Activated T-cell treated with anti-CD3 and anti-CD28 coated beads, Interleukin-2, amount 50 U/mL, for 72 hours (primary cell): Measurements from ENCODE around the gene SESN1. TPM values are rescaled to one million over a fixed set of nuclear protein-coding genes. Genes with fewer than 3 reads are reported as not detected.
A peak's percentile ranks its signal among the peaks of the same experiment; 100 is the strongest.

ENCODE experiments used
- ATAC-seq, 2 donors: fragments of 150-1000 bp; cut with Tn5 transposase; replicated peaks in 1 of 2; 2 replicates each; pipeline ENCODE4 v1.10.0; 2021; ENCODE audit warnings: moderate library complexity in 2 of 2, mild to moderate bottlenecking in 1 of 2
- DNase-seq, 2 donors: peaks; one replicate each; pipeline ENCODE4 v3.0.0; 2021 to 2022; ENCODE audit warnings: mixed read lengths in 1 of 2
- H3K27ac Mint-ChIP-seq: one replicate; pipeline ENCODE4 v1.8.0; 2022; ENCODE audit warnings: mild to moderate bottlenecking, moderate library complexity, mixed read lengths
- H3K27me3 Mint-ChIP-seq: one replicate; pipeline ENCODE4 v1.8.0; 2022; ENCODE audit warnings: low read depth, mixed read lengths
- H3K36me3 Mint-ChIP-seq, 2 donors: one replicate each; pipeline ENCODE4 v1.8.0; 2022; ENCODE audit warnings: mixed read lengths in 2 of 2, mild to moderate bottlenecking in 1 of 2; ENCODE audit not compliant: insufficient read depth in 2 of 2
- H3K4me1 Mint-ChIP-seq: one replicate; pipeline ENCODE4 v1.8.0; 2022; ENCODE audit warnings: low read depth, mixed read lengths
- H3K4me3 Mint-ChIP-seq, 2 donors: one replicate each; pipeline ENCODE4 v1.8.0; 2022; ENCODE audit warnings: mild to moderate bottlenecking in 2 of 2, mixed read lengths in 2 of 2, moderate library complexity in 2 of 2
- H3K9me3 Mint-ChIP-seq, 2 donors: one replicate each; pipeline ENCODE4 v1.8.0; 2022; ENCODE audit warnings: mixed read lengths in 2 of 2
- total RNA-seq, 2 donors: library from RNA; stranded (reverse); gene quantifications; one replicate each; pipeline ENCODE4 v1.2.3, GENCODE V29; 2022

SESN1 gene
- total RNA-seq, 2 donors from 2014 or later, result 16.2 to 25.7 TPM

- no peaks in the 10 kb centered on the region for H3K27me3 Mint-ChIP-seq
- DNase-seq, result no peak
- no peaks in the 10 kb centered on the region for H3K9me3 Mint-ChIP-seq
- H3K4me3 Mint-ChIP-seq, result peak overlapping the region; percentile 67 to 85
- ATAC-seq, result peak; percentile 31 to 51
- H3K36me3 Mint-ChIP-seq, result no peaks in the 10 kb centered on the region
- H3K27ac Mint-ChIP-seq, result peak overlapping the region; percentile 95
- H3K4me1 Mint-ChIP-seq, result peaks cover 43% of the 10 kb centered on the region
Measured at GRCh38 chr6:109071125-109071917, 23.3 kb downstream of the SESN1 start.

DNA sequence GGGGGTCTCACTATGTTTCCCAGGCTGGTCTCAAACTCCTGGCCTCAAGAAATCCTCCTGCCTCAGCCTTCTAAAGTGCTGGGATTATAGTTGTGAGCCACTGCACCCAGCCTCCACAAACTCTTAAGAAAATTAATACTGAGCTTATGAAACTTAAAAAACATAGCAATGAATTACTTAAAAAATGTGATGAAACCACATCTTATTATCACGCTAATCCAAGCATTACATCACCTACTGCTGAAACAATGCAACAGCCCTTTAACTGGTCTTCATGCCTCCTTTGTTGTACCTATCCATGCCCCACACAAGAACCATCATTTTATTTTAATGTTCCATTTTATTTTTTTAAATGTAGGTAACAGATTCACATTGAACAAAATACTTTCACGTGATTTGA is 24.9 kb downstream of the SESN1 start:
- H3K4me1 Mint-ChIP-seq, result peaks cover 47% of the 10 kb centered on the region
- no peak overlapping the region for H3K4me3 Mint-ChIP-seq
- H3K27me3 Mint-ChIP-seq, result no peaks in the 10 kb centered on the region
- no peak for ATAC-seq
- no peaks in the 10 kb centered on the region for H3K9me3 Mint-ChIP-seq
- no peak for DNase-seq
- no peak overlapping the region for H3K27ac Mint-ChIP-seq
- H3K36me3 Mint-ChIP-seq, result no peaks in the 10 kb centered on the region

GRCh38 chr6:109062767-109063352 is 31.8 kb downstream of the SESN1 start:
- Mint-ChIP-seq H3K9me3 (no peaks in the 10 kb centered on the region), H3K36me3 (no peaks in the 10 kb centered on the region), H3K27me3 (no peaks in the 10 kb centered on the region), H3K4me1 (peaks cover 56% of the 10 kb centered on the region), H3K4me3 (peak overlapping the region in 1 of 2 donors; percentile 45), H3K27ac (no peak overlapping the region)
- ATAC-seq (no peak), DNase-seq (no peak)

DNA sequence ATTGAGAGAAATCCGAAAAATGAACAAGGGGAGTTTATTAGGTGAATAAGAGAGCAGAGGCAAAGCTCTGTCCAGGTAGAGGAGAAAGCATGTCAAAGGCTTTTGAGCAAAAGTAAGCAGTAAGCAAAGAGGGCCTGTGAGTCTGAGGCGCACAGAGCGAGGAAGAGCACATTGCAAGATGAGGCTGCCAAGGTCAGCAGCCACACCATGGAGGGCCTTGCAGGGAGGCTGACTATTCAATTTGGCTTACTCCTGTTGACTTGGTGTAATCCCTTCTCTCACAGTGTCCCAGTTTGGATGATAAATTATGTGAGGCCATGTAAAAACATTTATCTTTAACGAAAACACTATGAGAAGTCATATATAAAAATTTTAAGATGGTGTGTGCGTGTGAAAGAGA is 32.4 kb downstream of the SESN1 start:
- Mint-ChIP-seq H3K27me3 (no peaks in the 10 kb centered on the region), H3K27ac (no peak overlapping the region), H3K4me1 (peaks cover 50% of the 10 kb centered on the region), H3K4me3 (no peak overlapping the region), H3K36me3 (no peaks in the 10 kb centered on the region), H3K9me3 (no peaks in the 10 kb centered on the region)
- no peak for DNase-seq
- no peak for ATAC-seq

DNA sequence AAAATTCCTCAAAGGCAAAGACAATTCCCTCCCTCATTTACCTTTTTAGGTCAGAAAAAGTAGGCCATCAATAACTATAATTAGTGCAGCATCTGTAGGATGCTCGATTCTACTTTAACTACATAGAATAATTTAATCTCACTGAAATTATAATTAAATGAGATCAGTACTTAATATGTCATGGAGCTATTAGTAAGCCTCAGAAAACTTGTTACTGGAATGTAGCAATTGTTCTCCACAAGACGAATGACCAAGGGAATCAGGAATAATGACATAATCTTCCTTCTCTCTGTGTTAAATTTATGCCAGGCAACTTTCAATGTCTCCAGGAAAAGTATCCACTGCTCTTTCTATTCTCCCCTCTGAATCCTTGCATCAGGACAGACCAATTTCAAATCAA is 34.1 kb downstream of the SESN1 start:
- no peaks in the 10 kb centered on the region for H3K9me3 Mint-ChIP-seq
- H3K4me1 Mint-ChIP-seq, result peaks cover 50% of the 10 kb centered on the region
- H3K27me3 Mint-ChIP-seq, result no peaks in the 10 kb centered on the region
- DNase-seq (no peak), ATAC-seq (no peak)
- no peak overlapping the region for H3K27ac Mint-ChIP-seq
- no peak overlapping the region for H3K4me3 Mint-ChIP-seq
- no peaks in the 10 kb centered on the region for H3K36me3 Mint-ChIP-seq

DNA sequence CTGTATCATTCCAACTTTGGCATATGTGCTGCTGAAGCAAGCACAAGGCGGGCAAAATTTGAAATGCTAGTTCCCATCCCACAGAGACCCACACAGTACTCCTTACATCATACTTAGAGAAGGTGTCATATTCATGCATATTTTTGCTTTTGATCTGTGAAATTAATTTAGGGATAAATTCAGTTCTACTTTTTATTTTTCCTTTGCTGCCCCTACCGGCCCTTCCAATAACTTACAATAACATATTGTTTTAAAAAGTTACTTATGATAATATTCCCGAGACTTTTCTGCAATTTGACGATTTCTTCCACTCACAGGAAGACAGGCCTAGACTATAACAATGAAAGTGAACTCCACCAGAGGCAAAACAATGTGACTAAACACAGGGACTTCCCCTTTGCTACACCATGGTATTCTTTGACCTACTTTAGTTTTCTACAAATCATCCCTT is 35.0 kb downstream of the SESN1 start:
- H3K36me3 Mint-ChIP-seq, result no peaks in the 10 kb centered on the region
- DNase-seq (peak; percentile 7 to 12), ATAC-seq (peak; percentile 95)
- no peaks in the 10 kb centered on the region for H3K9me3 Mint-ChIP-seq
- peak overlapping the region; percentile 42 to 53 for H3K4me3 Mint-ChIP-seq
- peak overlapping the region; percentile 17 for H3K27ac Mint-ChIP-seq
- peaks cover 50% of the 10 kb centered on the region for H3K4me1 Mint-ChIP-seq
- H3K27me3 Mint-ChIP-seq, result no peaks in the 10 kb centered on the region

GRCh38 chr6:109059153-109059552 is 35.5 kb downstream of the SESN1 start:
- H3K27me3 Mint-ChIP-seq, result no peaks in the 10 kb centered on the region
- DNase-seq, result no peak
- no peaks in the 10 kb centered on the region for H3K36me3 Mint-ChIP-seq
- no peak overlapping the region for H3K27ac Mint-ChIP-seq
- H3K4me3 Mint-ChIP-seq, result peak overlapping the region in 1 of 2 donors; percentile 53
- H3K9me3 Mint-ChIP-seq, result no peaks in the 10 kb centered on the region
- no peak for ATAC-seq
- peaks cover 47% of the 10 kb centered on the region for H3K4me1 Mint-ChIP-seq

- Mint-ChIP-seq H3K9me3 (no peaks in the 10 kb centered on the region), H3K27me3 (no peaks in the 10 kb centered on the region), H3K36me3 (no peaks in the 10 kb centered on the region), H3K4me3 (peak overlapping the region; percentile 9 to 24), H3K27ac (no peak overlapping the region), H3K4me1 (peaks cover 44% of the 10 kb centered on the region)
- ATAC-seq (no peak), DNase-seq (no peak)
Measured at GRCh38 chr6:109058620-109059019, 36.0 kb downstream of the SESN1 start.

GRCh38 chr6:109056661-109057060 is 38.0 kb downstream of the SESN1 start:
- H3K27me3 Mint-ChIP-seq, result no peaks in the 10 kb centered on the region
- no peaks in the 10 kb centered on the region for H3K9me3 Mint-ChIP-seq
- DNase-seq (no peak), ATAC-seq (no peak)
- peaks cover 47% of the 10 kb centered on the region for H3K4me1 Mint-ChIP-seq
- H3K4me3 Mint-ChIP-seq, result no peak overlapping the region
- H3K27ac Mint-ChIP-seq, result no peak overlapping the region
- H3K36me3 Mint-ChIP-seq, result no peaks in the 10 kb centered on the region

- peaks cover 47% of the 10 kb centered on the region for H3K4me1 Mint-ChIP-seq
- H3K27me3 Mint-ChIP-seq, result no peaks in the 10 kb centered on the region
- DNase-seq (no peak), ATAC-seq (no peak)
- H3K27ac Mint-ChIP-seq, result no peak overlapping the region
- no peak overlapping the region for H3K4me3 Mint-ChIP-seq
- H3K36me3 Mint-ChIP-seq, result no peaks in the 10 kb centered on the region
- no peaks in the 10 kb centered on the region for H3K9me3 Mint-ChIP-seq
Measured at GRCh38 chr6:109055771-109056235, 38.8 kb downstream of the SESN1 start.

- ATAC-seq (no peak), DNase-seq (no peak)
- peaks cover 37% of the 10 kb centered on the region for H3K4me1 Mint-ChIP-seq
- H3K4me3 Mint-ChIP-seq, result no peak overlapping the region
- no peaks in the 10 kb centered on the region for H3K36me3 Mint-ChIP-seq
- H3K27ac Mint-ChIP-seq, result no peak overlapping the region
- no peaks in the 10 kb centered on the region for H3K27me3 Mint-ChIP-seq
- H3K9me3 Mint-ChIP-seq, result peaks cover 0 to 2% of the 10 kb centered on the region in 2 donors
Measured at GRCh38 chr6:109053336-109053735, 41.3 kb downstream of the SESN1 start.

- Mint-ChIP-seq H3K36me3 (no peaks in the 10 kb centered on the region), H3K27me3 (no peaks in the 10 kb centered on the region), H3K9me3 (peaks cover 0 to 2% of the 10 kb centered on the region in 2 donors), H3K4me1 (peaks cover 39% of the 10 kb centered on the region), H3K27ac (peak overlapping the region; percentile 66), H3K4me3 (no peak overlapping the region)
- ATAC-seq (no peak), DNase-seq (no peak)
Measured at GRCh38 chr6:109052852-109053251, 41.8 kb downstream of the SESN1 start.

DNA sequence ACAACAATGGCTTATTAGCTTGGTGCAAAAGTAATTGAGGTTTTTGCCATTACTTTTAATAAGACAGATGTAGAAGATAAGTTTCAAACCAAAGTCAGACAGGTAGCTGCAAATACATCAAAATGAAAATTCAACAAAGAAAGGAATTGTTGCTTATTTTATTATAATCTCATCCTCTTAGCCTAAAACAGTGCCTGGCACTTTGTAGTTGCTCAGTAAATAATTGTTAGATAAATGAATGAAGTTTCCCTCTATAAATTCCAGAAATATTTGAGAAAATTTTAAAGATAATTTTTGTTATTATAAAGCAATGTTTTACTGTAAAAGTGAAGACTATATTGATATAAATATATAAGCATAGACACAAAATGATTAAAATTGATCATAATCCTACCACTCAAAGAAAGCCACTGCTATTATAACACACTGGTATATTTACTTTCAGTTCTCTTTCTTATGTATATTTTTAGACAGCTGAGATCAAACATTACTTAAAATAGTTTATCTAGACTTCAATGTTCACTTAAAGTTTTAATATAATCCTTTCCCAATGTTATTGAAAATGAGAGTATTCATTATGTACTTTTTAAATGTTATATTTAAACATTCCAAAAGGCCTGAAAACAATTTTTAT is 42.5 kb downstream of the SESN1 start:
- peaks cover 39% of the 10 kb centered on the region for H3K4me1 Mint-ChIP-seq
- no peak overlapping the region for H3K27ac Mint-ChIP-seq
- H3K27me3 Mint-ChIP-seq, result no peaks in the 10 kb centered on the region
- H3K9me3 Mint-ChIP-seq, result peaks cover 0 to 2% of the 10 kb centered on the region in 2 donors
- no peak overlapping the region for H3K4me3 Mint-ChIP-seq
- no peaks in the 10 kb centered on the region for H3K36me3 Mint-ChIP-seq
- DNase-seq, result no peak
- no peak for ATAC-seq
